Epidermal melanocyte (primary cell): Measurements from ENCODE around the gene SLC25A18.

ENCODE experiments used
- DNase-seq: peaks from one replicate; pipeline ENCODE4 v3.0.0; 2011; ENCODE audit warnings: low spot score; ENCODE audit not compliant: insufficient read length

SLC25A18 gene

GRCh38 chr22:17569971-17570511 lies 6.7 kb downstream of the SLC25A18 start:
- no peak for DNase-seq

GRCh38 chr22:17570851-17571631 lies 7.7 kb downstream of the SLC25A18 start:
- peak; percentile 46 for DNase-seq

GRCh38 chr22:17575151-17575550 lies 11.9 kb downstream of the SLC25A18 start:
- no peak for DNase-seq

- no peak for DNase-seq
These were observed 12.4 kb downstream of the SLC25A18 start for GRCh38 chr22:17575681-17576080.

- peak; percentile 48 for DNase-seq
These were observed 13.2 kb downstream of the SLC25A18 start for GRCh38 chr22:17576470-17576869.

- peak; percentile 30 for DNase-seq
These were observed 14.9 kb downstream of the SLC25A18 start for GRCh38 chr22:17578136-17578754.

GRCh38 chr22:17579535-17579981 lies 16.3 kb downstream of the SLC25A18 start:
- DNase-seq: no peak

GRCh38 chr22:17580441-17581031 lies 17.2 kb downstream of the SLC25A18 start:
- no peak for DNase-seq

- DNase-seq: no peak
These were observed 17.8 kb downstream of the SLC25A18 start for GRCh38 chr22:17581056-17581455.

GRCh38 chr22:17581631-17582030 lies 18.3 kb downstream of the SLC25A18 start:
- DNase-seq: no peak

- DNase-seq: no peak
These were observed 19.9 kb downstream of the SLC25A18 start for GRCh38 chr22:17583151-17583550.

GRCh38 chr22:17586831-17587440 lies 23.6 kb downstream of the SLC25A18 start:
- DNase-seq: no peak

GRCh38 chr22:17587629-17588028 lies 24.3 kb downstream of the SLC25A18 start:
- no peak for DNase-seq

- DNase-seq: no peak
These were observed 25.3 kb downstream of the SLC25A18 start for GRCh38 chr22:17588606-17589005.

- no peak for DNase-seq
These were observed 26.6 kb downstream of the SLC25A18 start for GRCh38 chr22:17589810-17590375.

- DNase-seq: no peak
These were observed 27.3 kb downstream of the SLC25A18 start for GRCh38 chr22:17590586-17590985.

- DNase-seq: no peak
These were observed 28.9 kb downstream of the SLC25A18 start for GRCh38 chr22:17592201-17592600.

GRCh38 chr22:17596226-17596625 lies 32.9 kb downstream of the SLC25A18 start:
- DNase-seq: no peak

- no peak for DNase-seq
These were observed 33.9 kb downstream of the SLC25A18 start for GRCh38 chr22:17597217-17597616.

GRCh38 chr22:17598318-17598717 lies 35.0 kb downstream of the SLC25A18 start:
- no peak for DNase-seq

- no peak for DNase-seq
These were observed 37.7 kb downstream of the SLC25A18 start for GRCh38 chr22:17601031-17601430.
